GM12872 (cell line): Measurements from ENCODE around the gene MANBA.

Experiments used
- CTCF ChIP-seq: IDR thresholded peaks from 3 replicates; pipeline ENCODE4 v1.5.1; 2011; ENCODE audit warnings: low read depth, mild to moderate bottlenecking, low read length, moderate library complexity; ENCODE audit not compliant: insufficient read depth

MANBA gene

GRCh38 chr4:102792361-102792936 lies 31.7 kb upstream of the MANBA start:
- no peak for TF ChIP-seq CTCF

GRCh38 chr4:102791318-102791835 lies 30.6 kb upstream of the MANBA start:
- no peak for TF ChIP-seq CTCF

GRCh38 chr4:102789317-102789717 lies 28.5 kb upstream of the MANBA start:
- no peak for TF ChIP-seq CTCF

- TF ChIP-seq CTCF = no peak
Measured at GRCh38 chr4:102787944-102788343, 27.2 kb upstream of the MANBA start.

GRCh38 chr4:102787096-102787881 lies 26.5 kb upstream of the MANBA start:
- no peak for TF ChIP-seq CTCF

- TF ChIP-seq CTCF = no peak
Measured at GRCh38 chr4:102786279-102786678, 25.5 kb upstream of the MANBA start.

GRCh38 chr4:102783006-102783405 lies 22.2 kb upstream of the MANBA start:
- TF ChIP-seq CTCF = no peak
